GM19324 (cell line): ENCODE measurements around the gene CSRNP3.

ENCODE experiments used
- ATAC-seq: cut with Tn5 transposase; IDR thresholded peaks from one replicate; pipeline ENCODE4 v1.9.1; 2021; ENCODE audit warnings: mild to moderate bottlenecking, moderate library complexity; ENCODE audit not compliant: unreplicated experiment, low FRiP score

CSRNP3 gene

DNA sequence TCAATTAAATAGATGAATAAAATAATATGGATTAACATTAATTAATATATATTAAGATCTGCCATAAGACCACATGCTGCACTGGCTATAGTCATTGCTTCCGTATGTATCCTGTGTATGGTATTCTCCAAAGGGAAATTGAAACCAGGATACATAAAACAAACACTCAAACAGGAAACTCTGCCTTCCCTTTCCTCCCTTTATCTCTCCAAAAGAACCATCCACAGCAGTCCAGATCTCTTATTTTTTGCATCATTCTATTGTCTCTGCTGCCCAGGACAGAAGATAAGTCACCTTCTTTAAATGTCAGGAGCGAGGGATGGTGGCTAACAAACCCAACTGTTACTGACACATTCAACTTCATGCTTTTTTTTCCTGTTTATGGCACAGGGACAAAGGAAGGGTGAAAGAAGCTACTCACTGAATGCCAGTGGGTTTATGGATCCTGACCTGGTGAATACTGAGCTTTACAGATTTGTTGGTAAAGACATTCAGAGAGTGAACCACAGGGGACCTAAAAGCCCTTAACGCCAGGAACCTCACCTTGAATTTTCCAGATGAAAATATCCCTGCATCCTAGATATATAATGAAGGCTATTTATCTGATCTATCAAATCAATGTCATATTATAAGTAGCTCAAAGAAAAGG lies 67.5 kb downstream of the CSRNP3 start:
- ATAC-seq, result no peak

DNA sequence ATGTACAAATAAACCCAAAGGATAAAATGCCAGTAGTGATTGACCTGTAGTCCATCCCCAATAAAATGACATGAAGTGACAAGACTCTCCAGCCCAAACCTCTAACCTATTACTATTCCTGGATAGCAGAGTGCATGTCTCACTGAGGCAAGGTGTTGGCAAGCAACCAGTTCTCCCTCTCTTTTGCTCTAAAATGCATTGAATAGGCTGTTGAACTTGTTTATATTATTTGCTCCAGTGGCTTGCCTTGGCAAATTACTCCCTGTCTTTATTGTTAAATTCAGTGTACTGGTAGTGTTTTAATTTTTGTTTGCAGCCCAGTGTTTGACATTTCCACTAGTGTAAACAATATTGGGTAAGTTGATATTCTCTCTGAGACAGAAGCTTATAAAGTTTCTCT lies 70.5 kb downstream of the CSRNP3 start:
- ATAC-seq, result no peak

DNA sequence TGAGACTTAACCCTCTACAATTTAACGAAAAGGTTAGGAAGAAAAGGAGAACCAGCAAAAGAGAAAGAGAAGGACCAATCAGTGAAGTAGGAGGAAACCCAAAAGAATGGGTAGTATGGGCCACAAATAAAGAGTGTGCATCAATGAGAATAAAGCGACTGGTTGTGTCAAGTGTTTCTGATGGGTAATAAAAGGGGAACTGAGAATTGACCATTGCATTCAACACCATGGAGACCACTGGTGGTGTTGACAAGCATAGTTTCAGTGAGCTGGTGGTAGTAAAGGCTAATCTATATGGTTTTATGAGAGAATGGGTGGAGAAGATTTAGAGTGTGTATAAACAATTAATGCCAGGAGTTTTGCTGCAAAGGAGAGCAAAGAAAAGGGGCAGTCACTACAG lies 75.4 kb downstream of the CSRNP3 start:
- ATAC-seq, result peak; percentile 96

DNA sequence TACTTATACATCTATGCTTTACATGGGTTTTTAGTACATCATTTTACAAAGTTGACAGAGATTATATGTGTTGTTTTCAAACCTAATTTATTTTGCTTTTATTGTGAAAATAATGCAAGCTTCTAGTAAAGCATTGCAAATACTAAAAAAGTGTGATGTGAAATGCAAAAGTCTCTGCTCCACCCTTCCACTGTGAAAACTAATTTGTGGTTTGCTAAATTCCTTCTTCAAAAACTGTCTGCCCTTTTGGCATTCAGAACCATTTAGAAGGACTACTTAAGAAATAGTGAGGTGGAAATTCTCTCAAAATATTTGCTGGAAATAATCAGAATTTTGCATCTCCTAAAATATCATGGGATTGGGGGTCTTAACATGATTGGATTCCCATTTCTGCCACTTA lies 78.4 kb downstream of the CSRNP3 start:
- ATAC-seq, result no peak

DNA sequence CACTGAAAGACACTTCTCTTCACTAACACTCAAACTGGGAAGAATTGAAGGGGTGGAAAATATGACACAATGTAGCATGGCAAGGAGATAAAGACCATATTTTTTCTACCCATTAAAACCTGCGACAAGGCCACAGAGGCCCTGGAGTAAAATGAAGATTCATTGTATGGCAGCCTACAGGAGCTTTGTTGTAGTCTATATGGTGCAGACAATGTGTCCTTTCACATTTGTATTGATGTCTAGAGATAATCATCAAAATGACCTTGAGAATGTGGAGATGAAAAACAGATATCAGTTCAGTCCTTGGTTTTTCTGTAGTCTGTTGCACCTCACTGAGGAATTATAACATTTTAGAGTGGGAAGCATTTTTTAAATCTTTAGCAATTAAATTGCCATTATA lies 80.1 kb downstream of the CSRNP3 start:
- ATAC-seq, result no peak

DNA sequence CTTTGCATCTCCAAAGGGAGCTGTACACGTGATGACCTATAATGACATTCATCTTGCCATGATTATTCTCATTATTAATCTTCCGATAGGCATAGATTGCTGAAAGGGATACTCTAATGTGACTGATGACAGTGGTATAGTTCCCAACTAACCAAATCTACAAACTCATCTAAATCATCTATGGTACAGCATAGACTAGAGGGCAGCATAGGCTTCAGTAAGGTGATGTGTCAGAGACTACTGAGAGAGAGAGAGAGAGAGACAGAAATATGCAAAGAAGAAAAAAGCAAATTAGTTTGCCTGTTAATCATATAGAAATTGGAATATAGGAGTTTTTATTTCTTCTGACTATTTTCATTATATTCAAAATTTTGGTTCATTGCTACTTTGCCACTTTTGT lies 89.3 kb downstream of the CSRNP3 start:
- peak; percentile 52 for ATAC-seq

DNA sequence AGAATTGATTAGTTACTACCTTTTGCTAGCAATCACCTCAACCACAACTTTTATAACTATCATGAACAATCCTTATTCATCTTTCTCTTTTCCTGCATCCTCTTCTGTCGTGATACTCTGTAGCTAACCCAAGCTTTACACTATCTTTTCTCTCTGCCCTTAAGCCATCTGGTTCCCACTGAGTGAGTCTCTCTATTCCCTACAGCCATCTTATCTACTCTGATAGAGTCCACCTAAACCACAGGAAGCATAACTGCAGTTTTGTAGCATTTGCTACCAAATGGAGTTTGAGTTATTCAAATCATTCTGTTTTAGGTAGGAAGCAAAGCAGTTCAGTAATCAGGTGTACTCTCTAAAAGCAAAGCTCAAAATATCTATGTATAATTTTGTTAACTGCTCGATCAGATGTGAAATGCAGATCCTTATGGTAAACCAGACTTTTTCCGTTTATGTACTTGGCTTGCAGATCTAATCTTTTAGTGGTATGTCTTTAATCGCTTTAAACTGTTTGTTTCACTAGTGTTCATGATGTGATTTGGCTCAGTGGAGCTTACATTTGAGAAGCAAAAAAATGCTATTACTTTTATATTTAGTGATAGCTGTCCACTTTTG lies 91.0 kb downstream of the CSRNP3 start:
- ATAC-seq, result no peak

DNA sequence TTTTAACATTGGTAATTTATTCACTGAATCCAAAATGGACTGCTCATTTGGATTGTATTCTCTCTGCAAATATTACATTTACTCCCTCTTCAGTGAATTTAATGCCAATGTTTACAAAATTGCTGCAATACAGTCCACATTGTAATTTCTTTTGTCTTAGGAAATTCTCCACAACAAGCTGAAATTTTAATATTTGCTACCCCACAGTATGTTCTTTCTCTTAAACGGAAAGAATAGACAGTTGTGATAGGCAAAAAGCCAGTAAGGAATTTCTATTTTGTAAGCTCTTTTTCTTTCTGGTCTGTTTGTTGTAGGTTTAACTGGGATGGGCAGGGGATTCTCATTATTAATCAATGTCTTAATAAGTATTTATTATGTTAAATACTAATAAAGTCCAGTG lies 92.0 kb downstream of the CSRNP3 start:
- ATAC-seq, result no peak

DNA sequence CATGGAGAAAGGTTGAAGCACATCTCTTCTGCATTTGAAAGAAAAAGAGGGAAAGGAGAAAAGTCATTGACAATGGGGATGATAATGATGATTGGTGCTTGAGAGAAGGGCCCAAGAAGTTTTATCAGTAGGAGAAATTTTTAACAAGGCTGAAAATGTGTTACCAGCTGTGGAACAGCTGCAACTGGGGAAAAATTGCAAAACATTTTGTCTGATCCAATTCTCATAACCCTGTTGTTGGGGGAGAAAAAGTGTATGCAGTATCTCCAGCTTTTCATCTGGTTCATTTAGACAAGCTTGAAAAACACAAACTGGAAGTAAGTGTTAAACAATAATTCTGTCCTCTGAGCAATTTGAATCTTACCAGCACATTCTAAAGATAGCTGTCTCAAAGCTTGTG lies 92.7 kb downstream of the CSRNP3 start:
- ATAC-seq, result no peak

DNA sequence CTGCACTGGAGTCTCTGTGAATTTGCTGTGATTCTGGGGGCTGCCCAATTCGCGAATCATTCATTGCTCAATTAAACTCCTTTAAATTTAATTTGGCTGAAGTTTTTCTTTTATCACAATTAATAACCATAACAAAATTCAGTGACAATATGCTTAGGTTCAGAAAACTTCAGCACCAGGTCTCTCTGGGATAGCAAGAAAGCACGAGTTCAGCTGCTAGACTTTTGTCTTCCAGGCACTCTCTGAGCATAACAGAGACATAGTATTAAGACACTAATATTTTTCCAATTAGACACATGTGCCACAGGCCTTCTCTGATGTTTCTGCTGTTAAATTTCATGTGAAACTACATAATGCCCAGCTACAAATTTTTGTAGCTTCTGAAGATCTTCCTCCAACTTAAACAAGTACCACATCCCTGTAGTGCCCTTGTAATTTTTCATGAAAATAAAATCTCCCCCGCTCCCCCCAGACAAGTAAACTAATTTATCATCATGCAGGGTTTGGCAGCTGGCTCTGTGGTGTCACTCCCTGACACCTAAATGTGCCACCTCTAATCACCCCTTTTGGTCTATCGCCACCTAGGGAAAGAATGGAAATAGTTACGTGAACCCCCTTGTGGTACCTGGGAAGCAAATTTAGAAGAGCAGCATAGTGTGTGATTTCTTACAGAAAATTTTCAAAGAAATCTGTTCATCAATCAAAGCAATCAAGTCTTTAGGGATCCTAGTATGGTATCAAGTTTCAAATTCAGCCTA lies 94.1 kb downstream of the CSRNP3 start:
- no peak for ATAC-seq

DNA sequence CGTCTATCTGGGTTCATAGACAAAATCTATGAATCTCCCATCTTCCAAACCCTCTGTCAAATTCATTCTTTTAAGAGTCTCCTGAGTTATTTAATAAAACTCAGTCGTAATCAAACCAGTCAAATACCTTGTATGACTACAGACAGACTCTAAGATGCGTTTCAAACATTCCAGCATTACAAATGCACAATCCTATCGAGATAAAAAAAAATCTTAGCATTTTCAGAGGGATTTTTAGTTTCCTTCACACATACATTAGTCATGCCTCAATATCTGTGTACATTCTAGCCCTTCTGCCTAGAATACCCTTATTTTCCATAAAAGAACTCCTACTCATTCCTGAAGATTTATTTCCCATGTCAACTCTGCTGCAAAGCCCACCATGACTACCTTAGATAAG lies 96.5 kb downstream of the CSRNP3 start:
- ATAC-seq, result no peak

DNA sequence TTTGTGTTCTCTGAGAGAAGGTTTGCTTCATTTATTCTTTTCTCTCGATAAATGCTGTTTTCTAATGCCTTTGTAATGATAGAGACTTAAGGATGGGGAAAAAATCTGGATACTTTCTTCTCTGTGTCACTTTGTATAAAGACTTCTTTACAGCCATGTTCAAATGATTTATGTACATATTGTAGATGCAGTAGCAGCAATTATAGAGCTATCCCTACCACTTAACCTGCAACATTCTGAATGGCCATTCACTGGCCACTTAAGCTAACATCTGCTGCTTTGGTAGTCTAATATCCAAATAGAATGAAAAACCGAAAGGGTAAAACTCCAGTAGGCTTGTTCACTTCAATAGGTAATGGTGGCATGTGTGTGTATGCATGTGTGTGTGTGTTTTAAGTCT lies 97.8 kb downstream of the CSRNP3 start:
- ATAC-seq, result no peak

DNA sequence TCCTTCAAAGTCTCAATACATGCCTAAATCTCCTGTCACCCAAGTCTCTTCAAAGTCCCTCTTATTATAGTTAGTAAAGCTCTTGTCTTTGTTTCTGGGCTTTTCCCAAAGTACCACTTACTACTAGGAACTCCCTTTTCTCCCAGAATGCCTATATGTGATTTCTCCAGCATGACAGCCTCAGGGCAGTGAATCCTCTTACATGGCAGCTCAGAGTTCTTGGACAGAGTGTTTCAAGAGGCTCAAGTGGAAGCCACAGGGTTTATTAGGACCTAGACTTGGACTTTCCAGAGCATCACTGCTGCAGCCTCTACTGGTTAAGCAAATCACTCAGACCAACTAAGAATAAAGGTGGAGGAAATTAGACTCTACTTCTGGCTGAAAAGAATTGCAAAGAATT lies 98.9 kb downstream of the CSRNP3 start:
- ATAC-seq, result no peak

DNA sequence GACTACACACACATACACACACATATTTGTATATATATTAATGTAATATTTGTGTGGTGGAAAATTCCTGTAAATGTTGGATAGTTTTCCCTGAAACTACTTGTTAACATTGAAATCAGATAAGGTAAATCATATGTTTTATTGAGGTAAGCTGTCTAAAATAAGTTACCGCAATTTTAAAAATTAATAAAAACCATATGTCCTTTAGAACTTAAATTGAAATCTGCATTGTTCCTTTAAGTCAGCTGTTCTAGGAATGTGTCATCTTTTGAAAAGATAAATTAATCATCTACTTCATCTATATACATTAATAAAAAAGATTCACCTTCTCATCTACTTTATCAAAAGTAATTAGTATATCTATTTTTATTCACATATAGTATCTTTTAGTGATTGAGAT lies 102.0 kb downstream of the CSRNP3 start:
- no peak for ATAC-seq

DNA sequence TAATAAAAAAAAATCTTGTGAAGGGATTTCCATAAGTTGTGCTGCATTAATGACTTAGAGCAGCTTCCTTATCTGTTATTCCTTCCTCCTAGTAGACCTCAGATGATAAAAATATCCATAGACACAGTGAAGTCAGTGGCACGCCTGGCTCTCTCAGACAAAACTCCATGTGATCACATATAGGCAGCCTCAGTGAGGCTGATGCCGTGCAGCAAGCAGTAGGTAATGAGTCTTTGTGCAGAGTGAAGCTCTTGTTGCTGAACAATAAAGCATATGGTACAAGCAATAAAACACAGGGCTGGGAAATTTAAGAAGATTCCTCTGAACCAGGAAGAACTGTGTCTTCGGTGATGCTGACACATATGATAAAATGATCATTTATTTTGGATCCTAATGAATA lies 102.7 kb downstream of the CSRNP3 start:
- no peak for ATAC-seq

DNA sequence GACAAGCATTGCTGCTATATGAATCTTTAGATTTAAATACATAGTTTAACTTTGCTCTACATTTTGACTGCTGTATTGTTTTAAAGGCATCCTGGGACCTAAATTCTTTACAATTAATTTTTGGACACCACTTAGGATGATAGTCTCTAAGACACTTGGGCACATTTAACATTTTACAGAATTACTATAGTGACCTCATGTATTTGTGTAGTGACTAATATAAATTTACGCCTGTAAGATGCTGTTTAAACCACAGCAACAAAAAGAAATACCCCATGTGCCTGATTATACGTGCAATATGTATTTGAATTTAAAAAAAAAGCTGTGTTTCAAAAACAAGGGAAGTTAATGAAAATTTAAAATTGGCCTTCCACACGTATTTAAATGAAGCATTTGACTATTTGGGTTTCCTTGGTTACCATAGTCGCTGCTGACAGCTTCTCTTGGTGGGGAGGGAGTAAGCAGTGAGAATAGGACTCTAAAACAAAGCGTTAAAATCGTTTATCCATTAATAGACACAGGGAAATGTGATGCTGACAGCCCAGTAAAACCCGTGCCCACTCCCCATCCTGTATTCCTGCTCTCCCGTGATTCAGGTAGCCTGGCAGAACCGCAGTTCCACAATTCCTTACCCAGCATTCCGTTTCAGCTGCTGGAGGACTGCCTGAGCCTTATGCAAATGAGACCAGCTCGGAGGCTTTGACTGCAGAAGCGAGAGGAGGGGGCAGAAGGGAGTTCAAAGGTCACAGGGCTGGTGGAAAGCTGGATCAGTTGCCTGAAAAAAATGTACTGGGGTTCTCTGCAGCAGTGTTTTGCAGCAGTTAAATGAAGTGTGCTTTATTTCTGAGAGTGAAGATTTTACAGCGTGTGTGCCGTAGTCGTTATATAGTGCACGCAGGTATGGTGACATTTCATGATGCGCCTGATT lies 104.3 kb downstream of the CSRNP3 start:
- ATAC-seq, result no peak

DNA sequence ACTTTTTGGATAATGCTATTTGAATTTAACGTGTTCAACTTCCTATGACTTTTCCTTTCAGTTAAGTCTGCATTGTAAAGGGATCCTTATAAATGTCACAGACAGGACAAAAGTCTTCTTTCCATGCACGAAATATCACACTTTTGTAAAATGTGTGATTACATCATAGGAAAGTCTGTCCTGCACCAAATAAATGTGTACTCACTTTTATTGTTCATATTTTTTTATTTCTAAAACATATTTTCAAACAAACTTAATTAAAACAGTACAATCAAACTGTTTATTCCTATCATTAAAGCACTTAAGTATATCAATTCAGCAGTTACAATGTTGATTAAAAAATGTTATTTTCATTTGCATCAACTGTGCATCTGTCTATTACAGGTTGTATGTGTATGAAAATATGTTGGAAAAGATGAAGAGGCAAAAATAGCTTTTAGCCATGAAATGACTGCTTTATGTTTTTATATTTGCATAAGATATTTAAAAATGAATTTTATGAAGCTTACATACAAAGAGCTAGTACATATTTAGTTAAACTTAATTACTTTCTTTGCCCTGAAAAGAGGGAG lies 105.6 kb downstream of the CSRNP3 start:
- no peak for ATAC-seq

DNA sequence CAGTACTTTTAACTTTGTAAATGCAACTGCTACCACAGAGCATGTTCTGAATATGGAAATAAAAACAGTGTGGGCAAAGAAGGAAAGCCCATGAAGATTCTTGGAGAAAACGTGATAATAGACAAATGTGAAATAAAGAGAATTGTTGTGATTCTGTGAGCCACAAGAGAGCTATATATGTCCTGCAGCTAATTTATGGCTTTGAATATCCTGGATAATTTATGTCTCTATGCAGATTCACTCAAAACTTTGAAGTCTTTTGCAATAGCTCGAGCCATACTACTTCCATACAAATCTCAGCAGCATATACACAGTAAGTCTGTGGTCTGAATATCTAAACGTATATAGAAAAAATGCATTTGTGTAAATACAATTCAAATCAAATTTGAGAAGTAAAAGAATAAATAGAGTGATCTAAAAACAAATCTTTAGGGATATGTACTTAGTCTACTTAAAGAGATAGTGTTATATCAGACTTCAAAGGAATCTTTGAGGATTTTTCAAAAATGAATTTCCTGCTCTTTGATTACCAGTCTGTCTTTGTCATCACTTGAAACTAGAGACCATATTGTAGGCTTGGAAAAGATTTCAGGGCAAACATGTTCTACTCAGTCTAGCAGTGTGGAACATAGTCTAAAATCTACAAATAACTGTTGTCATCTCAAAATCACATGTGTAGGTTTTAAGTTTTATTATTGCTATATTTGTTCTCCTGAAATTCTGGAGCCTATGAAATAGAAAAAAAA lies 107.1 kb downstream of the CSRNP3 start:
- no peak for ATAC-seq

DNA sequence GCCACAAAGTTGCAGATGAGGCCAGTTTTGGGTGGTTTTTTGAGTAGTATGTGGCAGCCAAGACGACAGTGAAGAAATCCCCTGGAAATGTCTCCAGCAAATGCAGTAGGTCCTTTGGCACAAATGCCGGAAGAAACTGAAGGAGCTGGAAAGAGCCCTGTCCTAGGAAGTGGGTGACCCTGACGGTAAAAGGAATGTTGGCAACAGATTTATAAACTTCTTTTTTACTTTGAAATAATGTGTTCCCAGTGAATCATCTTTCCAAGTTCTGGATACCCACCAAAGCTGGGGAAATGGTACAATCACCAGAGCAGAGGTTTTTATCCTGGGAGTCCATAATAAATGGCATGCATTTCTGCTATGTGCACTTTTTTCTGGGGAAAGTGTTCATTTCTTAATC lies 112.9 kb downstream of the CSRNP3 start:
- no peak for ATAC-seq
